HEK293 (cell line): ENCODE data around the gene MED16.
A peak's percentile ranks its signal among the peaks of the same experiment; 100 is the strongest.

Experiments used
- BCL11B ChIP-seq: fragments of 450-650 bp; formaldehyde crosslinking; IDR thresholded peaks from 2 replicates; pipeline ENCODE4 v1.5.1; 2016; ENCODE audit warnings: low read depth, missing biosample characterization, missing genetic modification characterization
- EGR2 ChIP-seq: fragments of 450-650 bp; formaldehyde crosslinking; IDR thresholded peaks from 2 replicates; pipeline ENCODE4 v1.5.1; 2016; ENCODE audit warnings: low read depth, missing biosample characterization, missing genetic modification characterization
- GFI1B ChIP-seq: fragments of 450-650 bp; formaldehyde crosslinking; IDR thresholded peaks from 2 replicates; pipeline ENCODE4 v1.5.1; 2016; ENCODE audit warnings: missing biosample characterization, missing genetic modification characterization
- SCRT2 ChIP-seq: fragments of 450-650 bp; formaldehyde crosslinking; IDR thresholded peaks from 2 replicates; pipeline ENCODE4 v1.5.1; 2016; ENCODE audit warnings: missing biosample characterization, missing genetic modification characterization
- SP7 ChIP-seq: fragments of 450-650 bp; formaldehyde crosslinking; IDR thresholded peaks from 2 replicates; pipeline ENCODE4 v1.5.1; 2016; ENCODE audit warnings: missing biosample characterization, missing genetic modification characterization
- WT1 ChIP-seq: fragments of 450-650 bp; formaldehyde crosslinking; IDR thresholded peaks from 2 replicates; pipeline ENCODE4 v1.5.1; 2016; ENCODE audit warnings: missing biosample characterization, missing genetic modification characterization
- YY1 ChIP-seq: fragments of 450-650 bp; formaldehyde crosslinking; IDR thresholded peaks from 2 replicates; pipeline ENCODE4 v1.5.1; 2018; ENCODE audit warnings: missing biosample characterization, missing genetic modification characterization
- ZBTB26 ChIP-seq: fragments of 450-650 bp; formaldehyde crosslinking; optimal IDR thresholded peaks from 2 replicates; pipeline ENCODE3; 2016; ENCODE audit warnings: missing biosample characterization, mild to moderate bottlenecking, missing genetic modification characterization
- ZBTB6 ChIP-seq: fragments of 450-650 bp; formaldehyde crosslinking; IDR thresholded peaks from 2 replicates; pipeline ENCODE4 v1.5.1; 2017; ENCODE audit warnings: missing biosample characterization, missing genetic modification characterization
- ZBTB8A ChIP-seq: fragments of 450-650 bp; formaldehyde crosslinking; IDR thresholded peaks from 2 replicates; pipeline ENCODE4 v1.5.1; 2016; ENCODE audit warnings: missing biosample characterization, missing genetic modification characterization
- ZFP3 ChIP-seq: fragments of 450-650 bp; formaldehyde crosslinking; IDR thresholded peaks from 2 replicates; pipeline ENCODE4 v1.5.1; 2016; ENCODE audit warnings: low read depth, missing biosample characterization, missing genetic modification characterization
- ZFP37 ChIP-seq: fragments of 450-650 bp; formaldehyde crosslinking; IDR thresholded peaks from 2 replicates; pipeline ENCODE4 v1.5.1; 2016; ENCODE audit warnings: missing biosample characterization, missing genetic modification characterization
- ZFP69B ChIP-seq: fragments of 450-650 bp; formaldehyde crosslinking; IDR thresholded peaks from 2 replicates; pipeline ENCODE4 v1.5.1; 2016; ENCODE audit warnings: missing biosample characterization, missing genetic modification characterization
- ZNF112 ChIP-seq: fragments of 450-650 bp; formaldehyde crosslinking; IDR thresholded peaks from 2 replicates; pipeline ENCODE4 v1.5.0; 2017; ENCODE audit warnings: missing biosample characterization, missing genetic modification characterization
- ZNF114 ChIP-seq: fragments of 450-650 bp; formaldehyde crosslinking; IDR thresholded peaks from 2 replicates; pipeline ENCODE4 v1.5.0; 2017; ENCODE audit warnings: missing biosample characterization, missing genetic modification characterization
- ZNF138 ChIP-seq: fragments of 450-650 bp; formaldehyde crosslinking; IDR thresholded peaks from 2 replicates; pipeline ENCODE4 v1.5.1; 2016; ENCODE audit warnings: missing biosample characterization, missing genetic modification characterization, borderline replicate concordance
- ZNF146 ChIP-seq: fragments of 450-650 bp; formaldehyde crosslinking; IDR thresholded peaks from 2 replicates; pipeline ENCODE4 v1.5.1; 2016; ENCODE audit warnings: missing biosample characterization, missing genetic modification characterization
- ZNF155 ChIP-seq: fragments of 450-650 bp; formaldehyde crosslinking; IDR thresholded peaks from 2 replicates; pipeline ENCODE4 v1.5.1; 2016; ENCODE audit warnings: missing biosample characterization, missing genetic modification characterization
- ZNF175 ChIP-seq: fragments of 450-650 bp; formaldehyde crosslinking; IDR thresholded peaks from 2 replicates; pipeline ENCODE4 v1.5.1; 2016; ENCODE audit warnings: missing biosample characterization, missing genetic modification characterization
- ZNF2 ChIP-seq: fragments of 450-650 bp; formaldehyde crosslinking; IDR thresholded peaks from 2 replicates; pipeline ENCODE4 v1.5.1; 2016; ENCODE audit warnings: missing biosample characterization, missing genetic modification characterization
- ZNF302 ChIP-seq: fragments of 450-650 bp; formaldehyde crosslinking; IDR thresholded peaks from 2 replicates; pipeline ENCODE4 v1.5.1; 2016; ENCODE audit warnings: missing biosample characterization, missing genetic modification characterization, low read depth
- ZNF398 ChIP-seq: fragments of 450-650 bp; formaldehyde crosslinking; IDR thresholded peaks from 2 replicates; pipeline ENCODE4 v1.5.1; 2017; ENCODE audit warnings: missing biosample characterization, missing genetic modification characterization
- ZNF416 ChIP-seq: fragments of 450-650 bp; formaldehyde crosslinking; IDR thresholded peaks from 2 replicates; pipeline ENCODE4 v1.5.1; 2016; ENCODE audit warnings: missing biosample characterization, missing genetic modification characterization
- ZNF426 ChIP-seq: fragments of 450-650 bp; formaldehyde crosslinking; IDR thresholded peaks from 2 replicates; pipeline ENCODE4 v1.5.1; 2017; ENCODE audit warnings: missing biosample characterization, missing genetic modification characterization, mild to moderate bottlenecking, inconsistent platforms, moderate library complexity
- ZNF433 ChIP-seq: fragments of 450-650 bp; formaldehyde crosslinking; IDR thresholded peaks from 2 replicates; pipeline ENCODE4 v1.5.1; 2016; ENCODE audit warnings: missing biosample characterization, missing genetic modification characterization, low read depth
- ZNF48 ChIP-seq: fragments of 450-650 bp; formaldehyde crosslinking; IDR thresholded peaks from 2 replicates; pipeline ENCODE4 v1.5.1; 2016; ENCODE audit warnings: missing biosample characterization, missing genetic modification characterization
- ZNF518A ChIP-seq: fragments of 450-650 bp; formaldehyde crosslinking; conservative IDR thresholded peaks from 2 replicates; pipeline ENCODE4 v1.5.1; 2016; ENCODE audit warnings: low read depth, missing biosample characterization, missing genetic modification characterization
- ZNF544 ChIP-seq: fragments of 450-650 bp; formaldehyde crosslinking; IDR thresholded peaks from 2 replicates; pipeline ENCODE4 v1.5.0; 2017; ENCODE audit warnings: missing biosample characterization, missing genetic modification characterization
- ZNF585B ChIP-seq: fragments of 450-650 bp; formaldehyde crosslinking; IDR thresholded peaks from 2 replicates; pipeline ENCODE4 v1.5.1; 2016; ENCODE audit warnings: missing biosample characterization, missing genetic modification characterization
- ZNF626 ChIP-seq: fragments of 450-650 bp; sonication (Bioruptor Pico); formaldehyde crosslinking; IDR thresholded peaks from 2 replicates; pipeline ENCODE4 v1.5.1; 2018; ENCODE audit warnings: missing biosample characterization, missing genetic modification characterization, inconsistent platforms
- ZNF629 ChIP-seq: fragments of 450-650 bp; formaldehyde crosslinking; IDR thresholded peaks from 2 replicates; pipeline ENCODE4 v1.5.1; 2017; ENCODE audit warnings: missing biosample characterization, missing genetic modification characterization
- ZNF76 ChIP-seq: fragments of 450-650 bp; formaldehyde crosslinking; IDR thresholded peaks from 2 replicates; pipeline ENCODE4; 2016; ENCODE audit warnings: low read depth, missing biosample characterization, missing genetic modification characterization, borderline replicate concordance
- ZNF830 ChIP-seq: fragments of 450-650 bp; IDR thresholded peaks from 2 replicates; pipeline ENCODE4 v1.5.0; 2018; ENCODE audit warnings: missing biosample characterization, missing genetic modification characterization, low read depth, mild to moderate bottlenecking, moderate library complexity
- ZNF843 ChIP-seq: fragments of 450-650 bp; formaldehyde crosslinking; IDR thresholded peaks from 2 replicates; pipeline ENCODE4 v1.5.1; 2016; ENCODE audit warnings: missing biosample characterization, missing genetic modification characterization

The MED16 gene

GRCh38 chr19:843180-843835 is 49.7 kb downstream of the MED16 start (continued):
- no peak for TF ChIP-seq ZNF518A (tag by site-specific recombination)
- TF ChIP-seq ZBTB8A (tag by site-specific recombination): peak; percentile 31; the same call in 1 of the 2 replicates
- TF ChIP-seq ZNF629: no peak
- peak; percentile 72; the same call in 1 of the 2 replicates for TF ChIP-seq SCRT2 (tag by site-specific recombination)
- no peak for TF ChIP-seq ZNF76 (tag by site-specific recombination)
- TF ChIP-seq SP7 (tag by site-specific recombination): 0 out of 2 replicates have a peak, but pooled peaks have one; percentile 25
- TF ChIP-seq ZNF433 (tag by site-specific recombination): no peak
- TF ChIP-seq EGR2: peak; percentile 88
- no peak for TF ChIP-seq ZNF830 (tag by site-specific recombination)
- no peak for TF ChIP-seq ZNF843 (tag by site-specific recombination)
- no peak for TF ChIP-seq YY1
- TF ChIP-seq ZNF112 (tag by site-specific recombination): no peak
- TF ChIP-seq ZFP37: no peak
- no peak for TF ChIP-seq ZNF114 (tag by site-specific recombination)
- TF ChIP-seq ZNF626 (tag by site-specific recombination): no peak
- TF ChIP-seq ZNF138 (tag by site-specific recombination): no peak
- TF ChIP-seq WT1 (tag by site-specific recombination): peak; percentile 22; the same call in 1 of the 2 replicates
- TF ChIP-seq ZFP69B (tag by site-specific recombination): no peak
- TF ChIP-seq ZBTB26: peak; percentile 54
- TF ChIP-seq ZNF416: no peak
- no peak for TF ChIP-seq ZBTB6 (tag by site-specific recombination)
- TF ChIP-seq ZNF302 (tag by site-specific recombination): no peak
- TF ChIP-seq ZNF155 (tag by site-specific recombination): no peak
- TF ChIP-seq BCL11B (tag by site-specific recombination): no peak
- TF ChIP-seq ZNF175: no peak
- TF ChIP-seq ZFP3: no peak
- TF ChIP-seq ZNF426: no peak
- TF ChIP-seq ZNF2 (tag by site-specific recombination): no peak
- no peak for TF ChIP-seq ZNF146
- peak; percentile 74 for TF ChIP-seq ZNF398 (tag by site-specific recombination)
- TF ChIP-seq ZNF544 (tag by site-specific recombination): no peak
- no peak for TF ChIP-seq ZNF48 (tag by site-specific recombination)
- TF ChIP-seq ZNF585B (tag by site-specific recombination): no peak
- no peak for TF ChIP-seq GFI1B
